Neuronal stem cell (in vitro differentiated cells): ENCODE results near the gene C18orf54.

Source experiments
- DNase-seq: peaks from one replicate; pipeline ENCODE4 v3.0.0-alpha.2; 2013; ENCODE audit warnings: low spot score
- H2AFZ ChIP-seq: one replicate; pipeline ENCODE4 v1.6.1; 2013; ENCODE audit warnings: mild to moderate bottlenecking, low read length, inconsistent platforms
- H2AK5ac ChIP-seq: 2 replicates; pipeline ENCODE4 v1.6.1; 2013; ENCODE audit warnings: low read depth, mild to moderate bottlenecking, inconsistent platforms, low read length, moderate library complexity, mixed read lengths
- H2BK120ac ChIP-seq: 2 replicates; pipeline ENCODE4 v1.6.1; 2013; ENCODE audit warnings: low read depth, mild to moderate bottlenecking, inconsistent platforms, low read length, moderate library complexity, mixed read lengths
- H2BK12ac ChIP-seq: one replicate; pipeline ENCODE4 v1.6.1; 2013; ENCODE audit warnings: low read length, inconsistent platforms
- H2BK15ac ChIP-seq: 2 replicates; pipeline ENCODE4 v1.6.1; 2013; ENCODE audit warnings: mild to moderate bottlenecking, low read length, inconsistent platforms, mixed read lengths
- H2BK5ac ChIP-seq: one replicate; pipeline ENCODE4 v1.6.1; 2013; ENCODE audit warnings: inconsistent platforms, mild to moderate bottlenecking, low read length, moderate library complexity
- H3K14ac ChIP-seq: one replicate; pipeline ENCODE4 v1.6.1; 2013; ENCODE audit warnings: low read length, inconsistent platforms
- H3K18ac ChIP-seq: 2 replicates; pipeline ENCODE4 v1.6.1; 2013; ENCODE audit warnings: low read length, inconsistent platforms
- H3K23ac ChIP-seq: 2 replicates; pipeline ENCODE4 v1.6.1; 2013; ENCODE audit warnings: low read depth, mild to moderate bottlenecking, mixed read lengths, low read length, inconsistent platforms; ENCODE audit not compliant: poor library complexity
- H3K27ac ChIP-seq: replicated peaks from 3 replicates; pipeline ENCODE4 v1.5.1; 2013; ENCODE audit warnings: low read length, inconsistent platforms
- H3K27me3 ChIP-seq, 3 experiments: 2 replicates each; pipeline ENCODE4 v1.6.1; 2013; ENCODE audit warnings: low read length in 3 of 3, mild to moderate bottlenecking in 2 of 3, inconsistent platforms in 1 of 3, low read depth in 1 of 3, mixed read lengths in 1 of 3, moderate library complexity in 1 of 3; ENCODE audit not compliant: control insufficient read depth in 3 of 3, insufficient read depth in 3 of 3
- H3K36me3 ChIP-seq, 2 donors: replicated peaks in 1 of 2; 2 replicates each; pipeline ENCODE4 v1.6.1; 2013; ENCODE audit warnings: low read length in 2 of 2; ENCODE audit not compliant: control insufficient read depth in 2 of 2, insufficient read depth in 2 of 2
- H3K4ac ChIP-seq: 2 replicates; pipeline ENCODE4 v1.6.1; 2013; ENCODE audit warnings: inconsistent platforms, mild to moderate bottlenecking, low read length, moderate library complexity
- H3K4me1 ChIP-seq, 2 donors: 1 replicate in 1 of 2; 2 replicates in 1 of 2; pipeline ENCODE4 v1.6.1; 2013; ENCODE audit warnings: low read length in 2 of 2, low read depth in 1 of 2; ENCODE audit not compliant: control insufficient read depth in 2 of 2, insufficient read depth in 1 of 2
- H3K4me2 ChIP-seq: one replicate; pipeline ENCODE4 v1.6.1; 2013; ENCODE audit warnings: mild to moderate bottlenecking, low read length, inconsistent platforms; ENCODE audit not compliant: insufficient read depth, poor library complexity, severe bottlenecking
- H3K4me3 ChIP-seq, 2 donors: 2 replicates each; pipeline ENCODE4 v1.5.1; 2013; ENCODE audit warnings: low read length in 2 of 2, mild to moderate bottlenecking in 2 of 2, inconsistent platforms in 1 of 2, moderate library complexity in 1 of 2
- H3K79me1 ChIP-seq: one replicate; pipeline ENCODE4 v1.6.1; 2013; ENCODE audit warnings: low read depth, mild to moderate bottlenecking, inconsistent platforms, low read length, moderate library complexity
- H3K9ac ChIP-seq: one replicate; pipeline ENCODE4 v1.6.1; 2013; ENCODE audit warnings: mild to moderate bottlenecking, low read depth, low read length, inconsistent platforms; ENCODE audit not compliant: poor library complexity
- H3K9me3 ChIP-seq, 2 donors: replicated peaks in 1 of 2; 2 replicates each; pipeline versions ENCODE3 to v1.6.1; 2013; ENCODE audit warnings: low read length in 2 of 2, mild to moderate bottlenecking in 2 of 2, inconsistent platforms in 1 of 2, low read depth in 1 of 2, mixed read lengths in 1 of 2, moderate library complexity in 1 of 2; ENCODE audit not compliant: control insufficient read depth in 2 of 2, insufficient read depth in 1 of 2
- H4K8ac ChIP-seq: one replicate; pipeline ENCODE4 v1.6.1; 2013; ENCODE audit warnings: low read depth, mild to moderate bottlenecking, inconsistent platforms, low read length, moderate library complexity
- H4K91ac ChIP-seq: one replicate; pipeline ENCODE4 v1.6.1; 2013; ENCODE audit warnings: low read length, low read depth, mild to moderate bottlenecking, inconsistent platforms; ENCODE audit not compliant: poor library complexity
- WGBS, 2 donors: extraction: QIAGEN DNeasy Blood & Tissue Kit; methylation state at CpG; one replicate each; pipeline ENCODE4 v1.1.7; 2013; ENCODE audit warnings: missing lambda C conversion rate in 2 of 2, mixed read lengths in 1 of 2; ENCODE audit not compliant: insufficient read length in 2 of 2, insufficient replicate concordance in 1 of 2; ENCODE audit errors: extremely low coverage in 2 of 2; 5-methylcytosine and 5-hydroxymethylcytosine counted together

The C18orf54 gene

DNA sequence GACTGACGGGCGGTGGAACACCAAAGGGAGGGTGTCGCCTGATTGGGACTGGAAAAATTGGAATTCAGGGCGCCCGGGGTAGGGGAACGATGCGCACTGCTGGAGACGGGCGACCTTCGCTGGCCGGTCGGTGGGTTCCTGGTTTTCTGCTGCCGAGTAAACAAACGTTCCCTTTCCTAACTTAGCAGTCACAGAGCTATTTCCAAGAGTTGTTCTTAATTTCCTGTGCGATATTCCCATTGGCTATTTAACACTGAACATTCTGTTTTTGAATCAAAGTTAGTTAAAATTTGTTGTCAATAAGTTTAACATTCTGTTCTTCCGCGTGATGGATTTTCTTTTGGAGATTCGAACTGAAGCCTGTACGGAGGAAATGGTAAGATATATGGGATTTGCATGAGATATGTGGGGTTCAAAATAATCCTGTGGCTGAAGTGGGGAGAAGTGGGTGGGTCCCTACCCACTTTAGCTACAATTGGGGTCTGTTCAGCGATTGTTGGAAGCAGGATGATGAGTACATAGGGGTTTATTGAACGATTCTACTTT is 862 bp downstream of the C18orf54 start:
- Histone ChIP-seq H3K4ac (no peak overlapping the region), H3K23ac (peak overlapping the region; percentile 56), H3K4me3 (peak overlapping the region; percentile 88 to 94), H3K27ac (peak overlapping the region; percentile 80), H3K9me3 (peaks cover 0 to 2% of the 10 kb centered on the region in 2 donors), H2BK12ac (no peak overlapping the region), H2BK120ac (no peak overlapping the region), H2BK5ac (peak overlapping the region; percentile 83), H3K27me3 (no peaks in the 10 kb centered on the region), H3K36me3 (peaks cover 5 to 32% of the 10 kb centered on the region in 2 donors), H3K18ac (peak overlapping the region; percentile 97), H3K4me2 (peak overlapping the region; percentile 58), H3K4me1 (peaks cover 2 to 5% of the 10 kb centered on the region in 2 donors), H3K9ac (peak overlapping the region; percentile 89), H3K79me1 (no peaks in the 10 kb centered on the region), H4K8ac (no peak overlapping the region), H2BK15ac (peak overlapping the region; percentile 77), H2AK5ac (no peak overlapping the region), H4K91ac (no peak overlapping the region), H2AFZ (peak overlapping the region; percentile 95), H3K14ac (no peak overlapping the region)
- no CpG with 5 or more reads among the region's 21 CpGs for WGBS, 2 donors
- DNase-seq, result no peak

DNA sequence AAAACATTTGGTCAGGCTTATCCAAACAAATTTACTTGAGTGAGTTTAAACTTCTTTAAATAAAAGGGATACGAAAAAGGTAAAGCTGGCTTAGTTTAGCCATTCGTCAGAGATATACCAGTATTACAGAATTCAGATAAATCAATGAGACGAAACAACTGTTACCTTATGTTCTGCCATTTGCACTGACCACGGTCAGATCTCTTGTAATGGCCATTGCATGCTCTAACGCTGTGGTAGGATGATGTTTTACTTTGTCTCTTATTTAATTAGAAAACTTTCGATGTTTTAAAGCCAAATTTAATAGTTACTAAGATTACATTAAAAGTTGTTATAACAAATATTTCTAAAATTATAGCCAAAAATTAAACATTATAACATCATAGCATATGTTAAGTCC is 1.5 kb downstream of the C18orf54 start:
- DNase-seq, result no peak
- Histone ChIP-seq H2BK120ac (no peak overlapping the region), H2BK12ac (no peak overlapping the region), H3K4ac (no peak overlapping the region), H2BK5ac (no peak overlapping the region), H3K27ac (no peak overlapping the region), H3K27me3 (no peaks in the 10 kb centered on the region), H3K79me1 (no peaks in the 10 kb centered on the region), H3K9me3 (peaks cover 0 to 2% of the 10 kb centered on the region in 2 donors), H4K91ac (no peak overlapping the region), H2AK5ac (no peak overlapping the region), H3K9ac (no peak overlapping the region), H3K14ac (no peak overlapping the region), H3K4me1 (peaks cover 2 to 5% of the 10 kb centered on the region in 2 donors), H3K18ac (no peak overlapping the region), H2AFZ (peak overlapping the region; percentile 95), H3K4me3 (peak overlapping the region in 1 of 2 donors; percentile 94), H3K4me2 (peak overlapping the region; percentile 11), H3K23ac (no peak overlapping the region), H2BK15ac (no peak overlapping the region), H4K8ac (no peak overlapping the region), H3K36me3 (peaks cover 5 to 39% of the 10 kb centered on the region in 2 donors)
- WGBS, 2 donors, result no CpG with 5 or more reads among the region's 6 CpGs

DNA sequence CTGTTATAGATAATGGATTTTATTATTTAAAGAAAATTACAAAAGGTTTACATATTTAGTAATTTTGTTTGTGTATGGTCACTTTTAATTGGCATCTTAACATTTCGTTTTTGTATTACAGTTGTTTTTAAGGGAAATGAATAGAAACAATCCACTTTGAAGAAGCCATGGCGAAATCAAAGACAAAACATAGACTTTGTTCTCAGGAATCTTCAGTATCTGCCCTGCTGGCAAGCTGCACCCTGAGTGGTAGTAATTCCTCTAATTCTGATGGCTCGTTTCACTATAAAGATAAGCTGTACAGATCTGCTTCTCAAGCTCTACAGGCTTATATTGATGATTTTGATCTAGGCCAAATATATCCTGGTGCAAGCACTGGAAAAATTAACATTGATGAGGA is 2.7 kb downstream of the C18orf54 start:
- Histone ChIP-seq H3K4me3 (no peak overlapping the region), H4K91ac (no peak overlapping the region), H3K9me3 (peaks cover 0 to 2% of the 10 kb centered on the region in 2 donors), H2BK5ac (no peak overlapping the region), H3K9ac (no peak overlapping the region), H2AFZ (no peak overlapping the region), H3K14ac (no peak overlapping the region), H3K27ac (no peak overlapping the region), H2BK12ac (no peak overlapping the region), H2BK120ac (no peak overlapping the region), H3K4me1 (peaks cover 2 to 5% of the 10 kb centered on the region in 2 donors), H3K27me3 (no peaks in the 10 kb centered on the region), H2BK15ac (no peak overlapping the region), H2AK5ac (no peak overlapping the region), H3K4me2 (no peak overlapping the region), H4K8ac (no peak overlapping the region), H3K23ac (no peak overlapping the region), H3K36me3 (peaks cover 5 to 51% of the 10 kb centered on the region in 2 donors), H3K18ac (no peak overlapping the region), H3K79me1 (no peaks in the 10 kb centered on the region), H3K4ac (no peak overlapping the region)
- no peak for DNase-seq
- WGBS, 2 donors, result no CpG with 5 or more reads among the region's 3 CpGs

DNA sequence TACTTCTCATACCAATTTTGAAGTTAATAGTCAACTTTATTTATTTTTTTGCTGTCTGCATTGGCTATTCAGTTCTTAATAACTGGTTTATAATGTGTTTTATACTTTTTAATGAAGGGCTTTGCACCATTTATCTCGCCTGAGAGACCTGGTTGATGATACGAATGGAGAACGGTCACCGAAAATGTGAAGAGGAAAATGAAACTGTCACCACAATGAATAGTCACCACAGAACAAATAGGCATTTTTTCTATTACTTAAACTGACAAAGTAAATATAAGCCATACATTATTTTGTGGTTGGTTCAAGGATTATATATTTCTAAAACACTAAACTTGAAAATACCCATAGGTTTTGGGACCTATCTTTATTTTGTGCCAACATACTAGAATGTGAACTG is 20.4 kb downstream of the C18orf54 start:
- H2AFZ ChIP-seq, result no peak overlapping the region
- no peak overlapping the region for H3K4me3 ChIP-seq
- H3K4me2 ChIP-seq, result no peak overlapping the region
- H3K9me3 ChIP-seq, result no peaks in the 10 kb centered on the region
- no peak overlapping the region for H2BK120ac ChIP-seq
- H3K4me1 ChIP-seq, result peaks cover 4 to 5% of the 10 kb centered on the region in 2 donors
- H4K91ac ChIP-seq, result no peak overlapping the region
- no peak overlapping the region for H3K18ac ChIP-seq
- no peak for DNase-seq
- H3K79me1 ChIP-seq, result no peaks in the 10 kb centered on the region
- H3K9ac ChIP-seq, result no peak overlapping the region
- no peak overlapping the region for H4K8ac ChIP-seq
- no peak overlapping the region for H3K14ac ChIP-seq
- no peak overlapping the region for H2BK15ac ChIP-seq
- no peak overlapping the region for H3K27ac ChIP-seq
- H3K23ac ChIP-seq, result no peak overlapping the region
- WGBS, 2 donors, result no CpG with 5 or more reads among the region's 4 CpGs
- no peak overlapping the region for H2BK5ac ChIP-seq
- H3K36me3 ChIP-seq, result peaks cover 0 to 80% of the 10 kb centered on the region in 2 donors
- no peak overlapping the region for H2AK5ac ChIP-seq
- H3K4ac ChIP-seq, result no peak overlapping the region
- H2BK12ac ChIP-seq, result no peak overlapping the region
- H3K27me3 ChIP-seq, result no peaks in the 10 kb centered on the region
